Spleen (tissue), 7 donors: Measurements from ENCODE around the gene KCNQ4.

Experiments
- CTCF ChIP-seq, 11 experiments: fragments of 200-600 bp in 7 of 11; fragments of 450-650 bp in 4 of 11; sonication (generic) in 4 of 11; IDR thresholded peaks in 8 of 11; conservative IDR thresholded peaks in 3 of 11; 1 replicate in 7 of 11; 2 replicates in 4 of 11; pipeline versions ENCODE4 v1.4.0 to v1.8.0; 2016 to 2021; ENCODE audit warnings: antibody characterized with exemption in 11 of 11, inconsistent platforms in 4 of 11, mild to moderate bottlenecking in 1 of 11
- POLR2A ChIP-seq, 3 donors: fragments of 450-650 bp; IDR thresholded peaks; one replicate each; pipeline ENCODE4 v1.5.1; 2017; ENCODE audit warnings: antibody characterized with exemption in 3 of 3, mild to moderate bottlenecking in 1 of 3
- POLR2AphosphoS5 ChIP-seq, 3 donors: sonication (generic); formaldehyde crosslinking; IDR thresholded peaks; one replicate each; pipeline ENCODE4 v1.5.1; 2017; ENCODE audit warnings: antibody characterized with exemption in 3 of 3
- donor health status: DM: no; HTN: no; CAD: no; lungs with moderate emphysema.
- donor health status: DM: no; HTN: no; CAD: no.
- donor health status: DM: no; HTN: no; CAD: no.

GRCh38 chr1:40755067-40755466 lies 28.5 kb upstream of the KCNQ4 start:
- TF ChIP-seq POLR2AphosphoS5 (IDR thresholded peaks at IDR 0.05) (peak in 1 of 3 donors; percentile 28), CTCF (IDR thresholded peaks at IDR 0.05 in 8 of 11, conservative IDR thresholded peaks at IDR 0.05 in 3 of 11) (no peak), POLR2A (IDR thresholded peaks at IDR 0.05) (no peak)
